Measurements from ENCODE around the gene DMD. TPM values are rescaled to one million over a fixed set of nuclear protein-coding genes. Genes with fewer than 3 reads are reported as not detected.
A peak's percentile ranks its signal among the peaks of the same experiment; 100 is the strongest.

The DMD gene
- total and polyA plus RNA-seq, 3 experiments from 2014 or later = 0.03 to 0.48 (median 0.40) TPM

GRCh38 chrX:32618154-32618553 is 593.2 kb downstream of the DMD start:
- no peaks in the 10 kb centered on the region for H3K4me1 Mint-ChIP-seq
- no peak overlapping the region for H3K27ac Mint-ChIP-seq
- POLR2A ChIA-PET = no interaction called here

GRCh38 chrX:32614707-32615106 is 596.6 kb downstream of the DMD start:
- no peak overlapping the region for H3K4me3 Mint-ChIP-seq
- Histone ChIP-seq H3K36me3 (ENCODE audit: insufficient read depth, low read length) (no peaks in the 10 kb centered on the region), H3K9me3 (ENCODE audit: low read length) (no peaks in the 10 kb centered on the region), H3K27me3 (ENCODE audit: insufficient read depth, low read length, poor library complexity, severe bottlenecking) (no peaks in the 10 kb centered on the region), H3K27ac (ENCODE audit: low read depth, low read length) (no peak overlapping the region), H3K4me3 (ENCODE audit: low read length) (no peak overlapping the region), H3K4me1 (ENCODE audit: insufficient read depth, low read length) (no peaks in the 10 kb centered on the region)
- peaks cover 3 to 6% (median 4%) of the 10 kb centered on the region in 5 donors for H3K9me3 Mint-ChIP-seq
- H3K36me3 Mint-ChIP-seq = peaks cover 0 to 2% (median 0%) of the 10 kb centered on the region in 3 donors
- no peak for DNase-seq
- ChIA-PET CTCF (no interaction called here), POLR2A (no interaction called here)
- no peaks in the 10 kb centered on the region for H3K4me1 Mint-ChIP-seq
- no peaks in the 10 kb centered on the region for H3K27me3 Mint-ChIP-seq
- H3K27ac Mint-ChIP-seq = no peak overlapping the region

More at GRCh38 chrX:32618154-32618553, 593.2 kb downstream of the DMD start:
- CTCF ChIA-PET = no interaction called here
- H3K4me3 Mint-ChIP-seq = no peak overlapping the region
- no peaks in the 10 kb centered on the region for H3K4me1 ChIP-seq (ENCODE audit: insufficient read depth, low read length)
- no peak overlapping the region for H3K27ac ChIP-seq (ENCODE audit: low read depth, low read length)
- DNase-seq = no peak
- H3K4me3 ChIP-seq (ENCODE audit: low read length) = no peak overlapping the region
- no peaks in the 10 kb centered on the region for H3K27me3 ChIP-seq (ENCODE audit: insufficient read depth, low read length, poor library complexity, severe bottlenecking)
- no peaks in the 10 kb centered on the region for H3K36me3 ChIP-seq (ENCODE audit: insufficient read depth, low read length)
- no peaks in the 10 kb centered on the region for H3K27me3 Mint-ChIP-seq
- no peaks in the 10 kb centered on the region for H3K9me3 ChIP-seq (ENCODE audit: low read length)
- peaks cover 0 to 2% (median 0%) of the 10 kb centered on the region in 3 donors for H3K36me3 Mint-ChIP-seq
- H3K9me3 Mint-ChIP-seq = peaks cover 3 to 13% (median 4%) of the 10 kb centered on the region in 5 donors

GRCh38 chrX:32599156-32599555 is 612.2 kb downstream of the DMD start:
- H3K27ac Mint-ChIP-seq = no peak overlapping the region
- no peaks in the 10 kb centered on the region for H3K36me3 ChIP-seq (ENCODE audit: insufficient read depth, low read length)
- H3K4me1 ChIP-seq (ENCODE audit: insufficient read depth, low read length) = no peaks in the 10 kb centered on the region
- no peaks in the 10 kb centered on the region for H3K27me3 Mint-ChIP-seq
- no peaks in the 10 kb centered on the region for H3K36me3 Mint-ChIP-seq
- no peaks in the 10 kb centered on the region for H3K4me1 Mint-ChIP-seq
- H3K27me3 ChIP-seq (ENCODE audit: insufficient read depth, low read length, poor library complexity, severe bottlenecking) = no peaks in the 10 kb centered on the region
- CTCF ChIA-PET = no interaction called here
- H3K4me3 ChIP-seq (ENCODE audit: low read length) = no peak overlapping the region
- no peak overlapping the region for H3K27ac ChIP-seq (ENCODE audit: low read depth, low read length)
- H3K9me3 ChIP-seq (ENCODE audit: low read length) = no peaks in the 10 kb centered on the region
- peaks cover under 1 to 4% (median 3%) of the 10 kb centered on the region in 5 donors for H3K9me3 Mint-ChIP-seq
- H3K4me3 Mint-ChIP-seq = no peak overlapping the region
- POLR2A ChIA-PET = no interaction called here
- no peak for DNase-seq

GRCh38 chrX:32598707-32599106 is 612.6 kb downstream of the DMD start:
- Mint-ChIP-seq H3K4me3 (no peak overlapping the region), H3K4me1 (no peaks in the 10 kb centered on the region), H3K36me3 (no peaks in the 10 kb centered on the region), H3K27ac (no peak overlapping the region), H3K9me3 (peaks cover 0 to 4% (median 3%) of the 10 kb centered on the region in 5 donors), H3K27me3 (no peaks in the 10 kb centered on the region)
- POLR2A ChIA-PET = no interaction called here
- Histone ChIP-seq H3K4me3 (ENCODE audit: low read length) (no peak overlapping the region), H3K9me3 (ENCODE audit: low read length) (no peaks in the 10 kb centered on the region), H3K36me3 (ENCODE audit: insufficient read depth, low read length) (no peaks in the 10 kb centered on the region), H3K4me1 (ENCODE audit: insufficient read depth, low read length) (no peaks in the 10 kb centered on the region), H3K27ac (ENCODE audit: low read depth, low read length) (no peak overlapping the region), H3K27me3 (ENCODE audit: insufficient read depth, low read length, poor library complexity, severe bottlenecking) (no peaks in the 10 kb centered on the region)
- DNase-seq = no peak
- CTCF ChIA-PET = no interaction called here

- H3K9me3 ChIP-seq (ENCODE audit: low read length) = no peaks in the 10 kb centered on the region
- no peak overlapping the region for H3K27ac Mint-ChIP-seq
- H3K27me3 Mint-ChIP-seq = no peaks in the 10 kb centered on the region
- no peak overlapping the region for H3K27ac ChIP-seq (ENCODE audit: low read depth, low read length)
- CTCF ChIA-PET = no interaction called here
- no peaks in the 10 kb centered on the region for H3K27me3 ChIP-seq (ENCODE audit: insufficient read depth, low read length, poor library complexity, severe bottlenecking)
- no peak overlapping the region for H3K4me3 ChIP-seq (ENCODE audit: low read length)
- no peaks in the 10 kb centered on the region for H3K4me1 Mint-ChIP-seq
- POLR2A ChIA-PET = no interaction called here
- no peaks in the 10 kb centered on the region for H3K36me3 ChIP-seq (ENCODE audit: insufficient read depth, low read length)
- no peak overlapping the region for H3K4me3 Mint-ChIP-seq
- H3K4me1 ChIP-seq (ENCODE audit: insufficient read depth, low read length) = no peaks in the 10 kb centered on the region
- no peak for DNase-seq
- H3K36me3 Mint-ChIP-seq = no peaks in the 10 kb centered on the region
- peaks cover 0 to 4% (median 2%) of the 10 kb centered on the region in 5 donors for H3K9me3 Mint-ChIP-seq
Observed at GRCh38 chrX:32597777-32598176, 613.6 kb downstream of the DMD start.

- Mint-ChIP-seq H3K27ac (no peak overlapping the region), H3K9me3 (peaks cover 0 to 4% (median 2%) of the 10 kb centered on the region in 5 donors), H3K4me3 (no peak overlapping the region), H3K36me3 (no peaks in the 10 kb centered on the region), H3K27me3 (no peaks in the 10 kb centered on the region), H3K4me1 (no peaks in the 10 kb centered on the region)
- Histone ChIP-seq H3K27me3 (ENCODE audit: insufficient read depth, low read length, poor library complexity, severe bottlenecking) (no peaks in the 10 kb centered on the region), H3K9me3 (ENCODE audit: low read length) (no peaks in the 10 kb centered on the region), H3K4me3 (ENCODE audit: low read length) (no peak overlapping the region), H3K36me3 (ENCODE audit: insufficient read depth, low read length) (no peaks in the 10 kb centered on the region), H3K4me1 (ENCODE audit: insufficient read depth, low read length) (no peaks in the 10 kb centered on the region), H3K27ac (ENCODE audit: low read depth, low read length) (no peak overlapping the region)
- ChIA-PET POLR2A (no interaction called here), CTCF (no interaction called here)
- no peak for DNase-seq
Observed at GRCh38 chrX:32592786-32593185, 618.6 kb downstream of the DMD start.

GRCh38 chrX:32591589-32591988 is 619.8 kb downstream of the DMD start:
- no peaks in the 10 kb centered on the region for H3K27me3 ChIP-seq (ENCODE audit: insufficient read depth, low read length, poor library complexity, severe bottlenecking)
- no peak overlapping the region for H3K27ac ChIP-seq (ENCODE audit: low read depth, low read length)
- H3K4me1 ChIP-seq (ENCODE audit: insufficient read depth, low read length) = no peaks in the 10 kb centered on the region
- no peaks in the 10 kb centered on the region for H3K36me3 ChIP-seq (ENCODE audit: insufficient read depth, low read length)
- DNase-seq = peak in 1 of 5 donors; percentile 10
- CTCF ChIA-PET = no interaction called here
- no peaks in the 10 kb centered on the region for H3K4me1 Mint-ChIP-seq
- no peaks in the 10 kb centered on the region for H3K36me3 Mint-ChIP-seq
- peaks cover 0 to 3% (median 0%) of the 10 kb centered on the region in 5 donors for H3K9me3 Mint-ChIP-seq
- POLR2A ChIA-PET = no interaction called here
- no peaks in the 10 kb centered on the region for H3K27me3 Mint-ChIP-seq
- no peak overlapping the region for H3K4me3 Mint-ChIP-seq
- no peaks in the 10 kb centered on the region for H3K9me3 ChIP-seq (ENCODE audit: low read length)
- no peak overlapping the region for H3K4me3 ChIP-seq (ENCODE audit: low read length)
- H3K27ac Mint-ChIP-seq = no peak overlapping the region

- Histone ChIP-seq H3K27me3 (ENCODE audit: insufficient read depth, low read length, poor library complexity, severe bottlenecking) (no peaks in the 10 kb centered on the region), H3K9me3 (ENCODE audit: low read length) (no peaks in the 10 kb centered on the region), H3K27ac (ENCODE audit: low read depth, low read length) (no peak overlapping the region), H3K36me3 (ENCODE audit: insufficient read depth, low read length) (no peaks in the 10 kb centered on the region), H3K4me1 (ENCODE audit: insufficient read depth, low read length) (no peaks in the 10 kb centered on the region), H3K4me3 (ENCODE audit: low read length) (no peak overlapping the region)
- Mint-ChIP-seq H3K27me3 (no peaks in the 10 kb centered on the region), H3K4me3 (no peak overlapping the region), H3K36me3 (no peaks in the 10 kb centered on the region), H3K9me3 (no peaks in the 10 kb centered on the region), H3K27ac (no peak overlapping the region), H3K4me1 (no peaks in the 10 kb centered on the region)
- CTCF ChIA-PET = interaction anchor here (0.6 kb wide), 1 partner anchor 54 kb away, joined by 3 read pairs; no protein-coding TSS in a partner anchor
- POLR2A ChIA-PET = no interaction called here
- no peak for DNase-seq
Observed at GRCh38 chrX:32582729-32583128, 628.6 kb downstream of the DMD start.

- ChIA-PET POLR2A (no interaction called here), CTCF (no interaction called here)
- H3K36me3 Mint-ChIP-seq = no peaks in the 10 kb centered on the region
- H3K36me3 ChIP-seq (ENCODE audit: insufficient read depth, low read length) = no peaks in the 10 kb centered on the region
- no peaks in the 10 kb centered on the region for H3K4me1 Mint-ChIP-seq
- no peak overlapping the region for H3K4me3 ChIP-seq (ENCODE audit: low read length)
- no peak for DNase-seq
- H3K4me1 ChIP-seq (ENCODE audit: insufficient read depth, low read length) = no peaks in the 10 kb centered on the region
- H3K9me3 Mint-ChIP-seq = peaks cover 0 to 5% (median 2%) of the 10 kb centered on the region in 5 donors
- no peak overlapping the region for H3K4me3 Mint-ChIP-seq
- H3K27me3 Mint-ChIP-seq = no peaks in the 10 kb centered on the region
- no peak overlapping the region for H3K27ac ChIP-seq (ENCODE audit: low read depth, low read length)
- H3K27me3 ChIP-seq (ENCODE audit: insufficient read depth, low read length, poor library complexity, severe bottlenecking) = no peaks in the 10 kb centered on the region
- no peaks in the 10 kb centered on the region for H3K9me3 ChIP-seq (ENCODE audit: low read length)
- no peak overlapping the region for H3K27ac Mint-ChIP-seq
Observed at GRCh38 chrX:32576885-32577284, 634.5 kb downstream of the DMD start.

Data from CD8-positive, alpha-beta memory T cell (primary cell).